A673 (cell line): Measurements from ENCODE around the gene HS1BP3. TPM values are rescaled to one million over a fixed set of nuclear protein-coding genes. Genes with fewer than 3 reads are reported as not detected.

Source experiments
- BruUV-seq: library from RNA; stranded (reverse); fragments of 400-500 nt; replicated peaks from 2 replicates; lab custom pipeline; 2021; lab: Mats Ljungman, UMichigan
- CTCF ChIA-PET: fragments of 300-600 bp; sonication (Branson Sonifier 250); formaldehyde crosslinking; loops from one replicate; lab custom pipeline; 2022; ENCODE audit warnings: antibody characterized with exemption; lab: Charles Lee
- POLR2A ChIA-PET: fragments of 300-600 bp; sonication (Branson Sonifier 250); formaldehyde crosslinking; loops from one replicate; lab custom pipeline; 2022; ENCODE audit warnings: antibody characterized with exemption; ENCODE audit not compliant: low non-redundant PET; lab: Charles Lee
- DNase-seq: peaks from one replicate; pipeline ENCODE4 v3.0.0-alpha.2; 2015; ENCODE audit warnings: low spot score
- H3K27ac ChIP-seq: fragments of 200-600 bp; sonication (generic); 2 replicates; pipeline ENCODE4 v1.5.1; 2016; ENCODE audit warnings: mixed run types, low read depth, mild to moderate bottlenecking, mixed read lengths, antibody characterized with exemption, low read length; ENCODE audit not compliant: poor library complexity, severe bottlenecking
- H3K27me3 ChIP-seq: fragments of 200-600 bp; sonication (generic); replicated peaks from 2 replicates; pipeline ENCODE4 v1.6.1; 2017; ENCODE audit warnings: mixed run types, low read depth, mild to moderate bottlenecking, mixed read lengths, antibody characterized with exemption, low read length; ENCODE audit not compliant: insufficient read depth, poor library complexity
- H3K36me3 ChIP-seq: fragments of 200-600 bp; sonication (generic); 2 replicates; pipeline ENCODE4 v1.6.1; 2016; ENCODE audit warnings: mixed run types, mild to moderate bottlenecking, mixed read lengths, antibody characterized with exemption, low read length; ENCODE audit not compliant: insufficient read depth, poor library complexity, severe bottlenecking
- H3K4me1 ChIP-seq: fragments of 200-600 bp; sonication (generic); 2 replicates; pipeline ENCODE4 v1.6.1; 2017; ENCODE audit warnings: mixed run types, mild to moderate bottlenecking, mixed read lengths, antibody characterized with exemption, low read length; ENCODE audit not compliant: insufficient read depth, poor library complexity, severe bottlenecking
- H3K4me3 ChIP-seq: fragments of 200-600 bp; sonication (generic); 2 replicates; pipeline ENCODE4 v1.5.1; 2016; ENCODE audit warnings: low read depth, mixed run types, mild to moderate bottlenecking, mixed read lengths, low read length; ENCODE audit not compliant: poor library complexity, severe bottlenecking
- H3K9me3 ChIP-seq: fragments of 200-600 bp; sonication (generic); 2 replicates; pipeline ENCODE4 v1.6.1; 2016; ENCODE audit warnings: mixed run types, low read depth, mild to moderate bottlenecking, mixed read lengths, antibody characterized with exemption, low read length; ENCODE audit not compliant: poor library complexity, severe bottlenecking
- CTCF ChIP-seq: fragments of 300-800, 200-600 bp; sonication (generic); conservative IDR thresholded peaks from 2 replicates; pipeline ENCODE4 v1.5.1; 2017; ENCODE audit warnings: low read depth, mild to moderate bottlenecking, antibody characterized with exemption, low read length, moderate library complexity, mixed read lengths
- EZH2 ChIP-seq: fragments of 200-600 bp; sonication (generic); IDR thresholded peaks from 2 replicates; pipeline ENCODE4 v1.6.1; 2017; ENCODE audit warnings: borderline replicate concordance, low read depth, mild to moderate bottlenecking, mixed read lengths, antibody characterized with exemption, low read length; ENCODE audit not compliant: poor library complexity, severe bottlenecking
- intact Hi-C: fragments of 100-400 bp; cut with micrococcal nuclease; formaldehyde crosslinking; loops from one replicate; pipeline ENCODE4 v1.10.0; 2022; ENCODE audit not compliant: unreplicated experiment
- total RNA-seq: library from RNA; stranded (reverse); gene quantifications from 2 replicates; pipeline ENCODE4 v1.2.3, GENCODE V29; 2021

The HS1BP3 gene
- total RNA-seq, 1 experiment from 2014 or later: 12.6 TPM

GRCh38 chr2:20692081-20692480 is 41.2 kb upstream of the HS1BP3 start:
- H3K36me3 ChIP-seq: no peaks in the 10 kb centered on the region
- CTCF ChIA-PET: no interaction called here
- DNase-seq: no peak
- no peaks in the 10 kb centered on the region for H3K9me3 ChIP-seq
- no peak overlapping the region for H3K4me3 ChIP-seq
- no peak overlapping the region for H3K27ac ChIP-seq
- no peak for TF ChIP-seq CTCF
- no peaks in the 10 kb centered on the region for H3K4me1 ChIP-seq
- H3K27me3 ChIP-seq: no peaks in the 10 kb centered on the region
- no TSS peak for BruUV-seq
- intact Hi-C loops: no loop called here
- POLR2A ChIA-PET: no interaction called here

GRCh38 chr2:20691076-20691734 is 40.3 kb upstream of the HS1BP3 start:
- Histone ChIP-seq H3K4me1 (no peaks in the 10 kb centered on the region), H3K36me3 (no peaks in the 10 kb centered on the region), H3K9me3 (no peaks in the 10 kb centered on the region), H3K27ac (no peak overlapping the region), H3K27me3 (no peaks in the 10 kb centered on the region), H3K4me3 (no peak overlapping the region)
- DNase-seq: no peak
- TF ChIP-seq CTCF (no peak), EZH2 (no peak)
- ChIA-PET POLR2A (no interaction called here), CTCF (no interaction called here)
- intact Hi-C loops: no loop called here
- no TSS peak for BruUV-seq

GRCh38 chr2:20689428-20690264 is 38.7 kb upstream of the HS1BP3 start:
- DNase-seq: no peak
- CTCF ChIA-PET: no interaction called here
- TF ChIP-seq CTCF: no peak
- TF ChIP-seq EZH2: no peak
- Histone ChIP-seq H3K36me3 (no peaks in the 10 kb centered on the region), H3K27ac (no peak overlapping the region), H3K4me3 (no peak overlapping the region), H3K27me3 (no peaks in the 10 kb centered on the region), H3K9me3 (no peaks in the 10 kb centered on the region), H3K4me1 (no peaks in the 10 kb centered on the region)
- intact Hi-C loops: no loop called here
- POLR2A ChIA-PET: no interaction called here
- no TSS peak for BruUV-seq
